Esophagus muscularis mucosa (tissue), 4 donors: ENCODE data around the gene ETV3.

Experiments
- CTCF ChIP-seq, 3 experiments: fragments of 200-600 bp in 2 of 3; fragments of 450-650 bp in 1 of 3; sonication (generic) in 2 of 3; IDR thresholded peaks; one replicate each; pipeline ENCODE4 v1.5.1; 2017 to 2019; ENCODE audit warnings: antibody characterized with exemption in 3 of 3, mild to moderate bottlenecking in 2 of 3, moderate library complexity in 1 of 3
- EP300 ChIP-seq: sonication (generic); formaldehyde crosslinking; IDR thresholded peaks from one replicate; pipeline ENCODE4 v1.6.1; 2017; ENCODE audit warnings: antibody characterized with exemption
- POLR2A ChIP-seq: fragments of 450-650 bp; IDR thresholded peaks from one replicate; pipeline ENCODE4 v1.6.1; 2017; ENCODE audit warnings: antibody characterized with exemption, moderate library complexity, mild to moderate bottlenecking, low read depth
- POLR2AphosphoS5 ChIP-seq, 2 donors: sonication (generic); formaldehyde crosslinking; IDR thresholded peaks; one replicate each; pipeline ENCODE4 v1.6.1; 2017; ENCODE audit warnings: antibody characterized with exemption in 2 of 2

DNA sequence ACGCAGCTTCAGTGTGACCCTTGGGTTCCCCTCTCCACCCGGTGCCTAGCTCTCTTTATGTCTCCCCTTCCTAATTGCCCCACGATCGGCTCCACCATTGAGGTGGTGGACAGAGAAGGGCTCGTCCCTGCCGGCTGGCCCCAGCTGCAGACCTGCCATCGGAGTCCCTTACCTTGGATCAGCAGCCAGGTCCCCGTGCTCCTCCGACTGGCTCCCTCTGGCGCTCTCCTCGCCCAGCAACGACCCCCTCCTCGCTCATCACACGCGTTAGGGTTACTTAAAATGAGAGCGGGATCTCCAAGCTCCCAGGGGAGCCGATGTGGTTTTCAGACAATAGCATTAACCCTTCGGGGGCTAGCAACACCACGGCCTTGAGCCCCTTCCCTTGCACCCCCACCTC lies 30.5 kb downstream of the ETV3 start:
- TF ChIP-seq POLR2AphosphoS5 (IDR thresholded peaks at IDR 0.05) (no peak), CTCF (IDR thresholded peaks at IDR 0.05) (no peak), POLR2A (no peak), EP300 (no peak)
